Activated T-helper 1 cell treated with anti-CD3 and anti-CD28 coated beads, Interleukin-12 subunit alpha, Interleukin-12 subunit beta, Interleukin-2, Interleukin-4 antibody, amounts not matched to agents 30 ng/mL and 10 ng/mL and 1 ng/mL, durations not matched to agents 14 hours and 24 hours and 36 hours (primary cell): Measurements from ENCODE around the gene EDNRB. TPM values are rescaled to one million over a fixed set of nuclear protein-coding genes. Genes with fewer than 3 reads are reported as not detected.
"Not testable (repeated sequence)": the region's sequence is repeated elsewhere in the genome, so short reads cannot be mapped to it uniquely, and the experiment has no call there.

Experiments used
- DNase-seq: peaks from one replicate; pipeline ENCODE4 v3.0.0; 2021; ENCODE audit warnings: low spot score
- H3K27ac Mint-ChIP-seq: one replicate; pipeline ENCODE4 v1.8.0; 2021; ENCODE audit warnings: mild to moderate bottlenecking, mixed read lengths
- H3K27me3 Mint-ChIP-seq: one replicate; pipeline ENCODE4 v1.8.0; 2022; ENCODE audit warnings: mild to moderate bottlenecking, moderate library complexity, mixed read lengths; ENCODE audit not compliant: insufficient read depth
- H3K36me3 Mint-ChIP-seq: one replicate; pipeline ENCODE4 v1.8.0; 2021; ENCODE audit warnings: low read depth, mixed read lengths
- H3K4me1 Mint-ChIP-seq: one replicate; pipeline ENCODE4 v1.8.0; 2021; ENCODE audit warnings: low read depth, mixed read lengths
- H3K4me3 Mint-ChIP-seq: one replicate; pipeline ENCODE4 v1.8.0; 2021; ENCODE audit warnings: mild to moderate bottlenecking, moderate library complexity, mixed read lengths
- H3K9me3 Mint-ChIP-seq: one replicate; pipeline ENCODE4 v1.8.0; 2021; ENCODE audit warnings: mixed read lengths
- intact Hi-C: fragments of 100-400 bp; cut with micrococcal nuclease; formaldehyde crosslinking; loops from one replicate; pipeline ENCODE4 v1.15.1; 2024
- total RNA-seq: library from RNA; stranded (reverse); gene quantifications from 2 replicates; pipeline ENCODE4 v1.2.3, GENCODE V29; 2022

EDNRB gene
- not detected in 2 replicates for total RNA-seq

GRCh38 chr13:77918391-77919245 is at the start of gene EDNRB:
Gene EDNRB, minus strand, starts transcription at chr13:77918831. Its CDS starts 258 bp downstream, at chr13:77918573.
- Mint-ChIP-seq H3K27me3 (peaks cover 7% of the 10 kb centered on the region), H3K9me3 (no peaks in the 10 kb centered on the region), H3K4me3 (no peak within 1 kb of the TSS), H3K27ac (no peak within 1 kb of the TSS), H3K36me3 (no peaks in the 10 kb centered on the region), H3K4me1 (peaks cover 8% of the 10 kb centered on the region)
- DNase-seq: no peak
- intact Hi-C loops: no loop called here

GRCh38 chr13:77966671-77967070 is 48.0 kb upstream of the EDNRB start:
- H3K4me3 Mint-ChIP-seq: no peak overlapping the region
- H3K36me3 Mint-ChIP-seq: no peaks in the 10 kb centered on the region
- H3K4me1 Mint-ChIP-seq: no peaks in the 10 kb centered on the region
- no peaks in the 10 kb centered on the region for H3K27me3 Mint-ChIP-seq
- intact Hi-C loops: no loop called here
- H3K27ac Mint-ChIP-seq: no peak overlapping the region
- no peak for DNase-seq
- no peaks in the 10 kb centered on the region for H3K9me3 Mint-ChIP-seq

DNA sequence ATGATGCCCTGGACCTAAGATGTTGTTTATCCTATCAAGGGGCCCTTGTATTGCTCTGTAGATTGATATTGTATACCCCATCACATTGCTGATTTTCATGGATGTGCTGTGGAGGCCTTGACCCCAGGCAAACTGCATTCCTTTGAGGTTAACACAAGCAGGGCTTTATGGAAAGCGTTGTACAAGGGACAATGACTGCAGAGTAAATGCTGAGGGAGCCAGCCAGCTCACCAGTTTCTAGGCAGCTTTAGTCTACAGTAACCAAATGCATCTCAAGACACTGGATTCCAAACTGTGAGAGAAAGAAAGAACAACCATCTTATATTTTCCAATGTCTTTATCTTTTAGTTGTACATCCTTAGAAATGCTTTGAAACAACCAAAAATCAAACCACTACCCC is 34.1 kb upstream of the EDNRB start:
- no peaks in the 10 kb centered on the region for H3K36me3 Mint-ChIP-seq
- no peak overlapping the region for H3K4me3 Mint-ChIP-seq
- no peaks in the 10 kb centered on the region for H3K9me3 Mint-ChIP-seq
- DNase-seq: no peak
- no peaks in the 10 kb centered on the region for H3K27me3 Mint-ChIP-seq
- H3K27ac Mint-ChIP-seq: no peak overlapping the region
- no peaks in the 10 kb centered on the region for H3K4me1 Mint-ChIP-seq
- intact Hi-C loops: no loop called here

DNA sequence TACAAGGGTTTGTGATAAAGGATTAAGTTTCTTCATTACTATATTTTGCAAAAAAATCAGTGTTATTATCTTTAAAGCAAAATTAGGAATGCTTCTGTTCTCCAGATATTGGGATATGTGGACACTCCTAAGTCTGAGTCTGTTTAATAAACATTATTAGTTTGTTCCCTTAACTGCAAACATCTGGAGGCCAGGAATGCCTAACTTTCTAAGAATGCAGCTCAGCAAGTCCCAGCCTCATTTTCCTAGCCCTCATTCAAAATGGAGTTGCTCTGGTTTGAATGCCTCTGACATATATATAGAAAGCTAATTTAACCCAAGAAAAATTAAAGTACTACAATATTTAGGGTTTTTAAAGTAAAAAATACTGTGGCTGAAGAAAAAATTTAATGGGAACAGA is 33.6 kb upstream of the EDNRB start:
- H3K27me3 Mint-ChIP-seq: no peaks in the 10 kb centered on the region
- no peak overlapping the region for H3K4me3 Mint-ChIP-seq
- H3K9me3 Mint-ChIP-seq: no peaks in the 10 kb centered on the region
- intact Hi-C loops: no loop called here
- no peaks in the 10 kb centered on the region for H3K4me1 Mint-ChIP-seq
- DNase-seq: no peak
- no peaks in the 10 kb centered on the region for H3K36me3 Mint-ChIP-seq
- H3K27ac Mint-ChIP-seq: no peak overlapping the region

DNA sequence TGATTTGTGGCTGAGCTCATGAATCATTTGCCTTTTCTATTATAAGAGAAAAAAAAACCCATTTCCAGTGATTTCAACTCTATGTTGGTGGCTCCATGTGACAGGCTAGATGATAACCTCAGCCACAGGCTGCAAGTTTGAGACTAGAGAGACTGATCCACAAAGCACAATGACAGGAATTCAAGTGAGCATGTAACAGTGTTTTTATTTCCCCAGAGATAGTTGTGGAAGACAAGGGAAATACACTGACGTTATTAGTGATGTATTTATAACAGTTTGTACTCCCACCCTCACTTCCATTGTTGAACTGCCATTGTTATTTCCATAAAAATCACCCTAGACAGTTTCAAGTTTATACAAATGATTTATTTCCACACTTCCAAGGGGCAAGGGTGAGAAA is 27.9 kb upstream of the EDNRB start:
- no peak for DNase-seq
- Mint-ChIP-seq H3K4me3 (no peak overlapping the region), H3K36me3 (no peaks in the 10 kb centered on the region), H3K27ac (no peak overlapping the region), H3K9me3 (no peaks in the 10 kb centered on the region), H3K4me1 (no peaks in the 10 kb centered on the region), H3K27me3 (peaks cover 6% of the 10 kb centered on the region)
- intact Hi-C loops: no loop called here

DNA sequence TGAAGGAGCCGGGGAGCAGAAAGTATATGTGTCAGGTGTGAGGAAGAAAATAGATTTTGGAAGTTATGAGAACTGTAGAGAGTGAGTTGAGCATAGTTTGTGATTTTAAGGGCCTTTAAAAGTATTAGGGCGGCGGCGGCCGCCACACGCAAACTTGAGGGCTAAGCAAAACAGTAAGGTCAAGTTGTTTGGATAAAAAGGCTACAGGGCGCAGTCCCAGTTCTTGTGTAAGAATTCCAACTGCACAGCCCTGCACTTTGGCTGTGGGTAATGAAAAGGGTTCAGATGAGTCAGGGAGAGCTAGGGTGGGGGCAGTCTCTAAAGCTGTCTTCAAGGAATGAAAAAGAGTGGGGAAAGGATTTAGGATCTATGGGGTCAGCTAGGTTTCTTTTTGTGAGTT is 16.4 kb upstream of the EDNRB start:
- H3K4me1 Mint-ChIP-seq, H3K36me3 Mint-ChIP-seq, DNase-seq, H3K9me3 Mint-ChIP-seq, H3K4me3 Mint-ChIP-seq, intact Hi-C loops, H3K27ac Mint-ChIP-seq, H3K27me3 Mint-ChIP-seq: not testable (repeated sequence)

DNA sequence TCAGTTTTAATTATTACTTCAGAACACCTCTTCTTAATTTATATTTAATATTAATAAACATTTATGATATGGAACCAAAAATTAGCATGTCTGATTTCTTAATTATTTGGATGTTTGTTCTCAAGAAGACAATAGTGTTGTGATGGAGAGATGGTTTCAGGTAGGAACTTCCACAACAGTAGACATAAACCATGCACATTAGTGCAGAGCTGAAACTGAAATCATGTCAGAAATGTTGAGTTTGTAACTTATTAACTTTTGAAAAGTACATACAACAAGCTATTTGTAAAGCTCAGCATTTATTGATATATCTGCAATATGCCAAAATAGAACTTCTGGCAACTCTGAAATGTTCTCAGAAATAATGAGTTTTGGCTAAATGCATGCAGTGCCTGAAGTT is 11.8 kb upstream of the EDNRB start:
- Mint-ChIP-seq H3K27me3 (peaks cover 4% of the 10 kb centered on the region), H3K27ac (no peak overlapping the region), H3K4me3 (no peak overlapping the region), H3K9me3 (no peaks in the 10 kb centered on the region), H3K36me3 (peaks cover 2% of the 10 kb centered on the region), H3K4me1 (peaks cover 18% of the 10 kb centered on the region)
- no peak for DNase-seq
- intact Hi-C loops: no loop called here

GRCh38 chr13:77928909-77929308 is 10.3 kb upstream of the EDNRB start:
- peaks cover 18% of the 10 kb centered on the region for H3K4me1 Mint-ChIP-seq
- intact Hi-C loops: loop anchor here (1.0 kb wide), 1 partner anchor 93 kb away; no protein-coding TSS in a partner anchor
- no peak for DNase-seq
- H3K27me3 Mint-ChIP-seq: peaks cover 4% of the 10 kb centered on the region
- peaks cover 2% of the 10 kb centered on the region for H3K36me3 Mint-ChIP-seq
- no peak overlapping the region for H3K4me3 Mint-ChIP-seq
- H3K9me3 Mint-ChIP-seq: no peaks in the 10 kb centered on the region
- H3K27ac Mint-ChIP-seq: no peak overlapping the region

GRCh38 chr13:77925616-77926015 is 7.0 kb upstream of the EDNRB start:
- Mint-ChIP-seq H3K4me3 (no peak overlapping the region), H3K9me3 (no peaks in the 10 kb centered on the region), H3K36me3 (peaks cover 2% of the 10 kb centered on the region), H3K4me1 (peaks cover 18% of the 10 kb centered on the region), H3K27ac (no peak overlapping the region), H3K27me3 (peaks cover 2% of the 10 kb centered on the region)
- DNase-seq: no peak
- intact Hi-C loops: no loop called here

DNA sequence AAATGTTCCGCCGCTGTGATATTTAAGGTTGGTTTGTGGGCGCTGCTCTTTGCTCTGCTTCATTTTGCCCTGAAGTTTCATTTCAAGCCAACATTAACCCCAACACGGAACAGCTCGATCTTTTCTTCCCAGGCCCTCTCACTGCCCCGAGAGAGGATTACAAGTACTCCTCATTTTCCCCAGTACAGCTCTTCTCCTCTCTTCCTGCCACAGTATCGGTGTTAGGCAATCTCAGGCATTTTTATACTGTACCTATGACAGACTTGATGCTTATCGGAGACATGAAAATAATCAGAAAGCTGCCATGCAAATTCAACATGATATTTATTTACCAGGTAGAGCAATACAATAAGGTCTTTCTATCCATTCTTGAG is 1.3 kb upstream of the EDNRB start:
- H3K4me3 Mint-ChIP-seq: no peak overlapping the region
- no peaks in the 10 kb centered on the region for H3K9me3 Mint-ChIP-seq
- H3K4me1 Mint-ChIP-seq: peaks cover 8% of the 10 kb centered on the region
- intact Hi-C loops: loop anchor here (5.0 kb wide), 1 partner anchor 672 kb away; no protein-coding TSS in a partner anchor
- DNase-seq: no peak
- peaks cover 7% of the 10 kb centered on the region for H3K27me3 Mint-ChIP-seq
- H3K27ac Mint-ChIP-seq: no peak overlapping the region
- H3K36me3 Mint-ChIP-seq: no peaks in the 10 kb centered on the region

GRCh38 chr13:77919246-77919920 is 752 bp upstream of the EDNRB start:
- Mint-ChIP-seq H3K36me3 (no peaks in the 10 kb centered on the region), H3K27ac (no peak overlapping the region), H3K9me3 (no peaks in the 10 kb centered on the region), H3K4me3 (no peak overlapping the region), H3K27me3 (peaks cover 7% of the 10 kb centered on the region), H3K4me1 (peaks cover 8% of the 10 kb centered on the region)
- intact Hi-C loops: no loop called here
- DNase-seq: no peak

- Mint-ChIP-seq H3K27me3 (peaks cover 7% of the 10 kb centered on the region), H3K36me3 (no peaks in the 10 kb centered on the region), H3K4me1 (peaks cover 8% of the 10 kb centered on the region), H3K4me3 (no peak overlapping the region), H3K9me3 (no peaks in the 10 kb centered on the region), H3K27ac (no peak overlapping the region)
- DNase-seq: no peak
- intact Hi-C loops: no loop called here
Measured at GRCh38 chr13:77916488-77916887, 2.1 kb downstream of the EDNRB start.

- Mint-ChIP-seq H3K4me1 (peaks cover 8% of the 10 kb centered on the region), H3K36me3 (no peaks in the 10 kb centered on the region), H3K4me3 (no peak overlapping the region), H3K27me3 (peaks cover 4% of the 10 kb centered on the region), H3K27ac (no peak overlapping the region), H3K9me3 (no peaks in the 10 kb centered on the region)
- DNase-seq: no peak
- intact Hi-C loops: no loop called here
Measured at GRCh38 chr13:77915686-77916085, 2.9 kb downstream of the EDNRB start.
